ENCODE data around the gene PHOSPHO1. TPM values are rescaled to one million over a fixed set of nuclear protein-coding genes. Genes with fewer than 3 reads are reported as not detected.

PHOSPHO1 gene
- total RNA-seq, 2 donors from 2014 or later = 0.55 to 6.3 TPM

DNA sequence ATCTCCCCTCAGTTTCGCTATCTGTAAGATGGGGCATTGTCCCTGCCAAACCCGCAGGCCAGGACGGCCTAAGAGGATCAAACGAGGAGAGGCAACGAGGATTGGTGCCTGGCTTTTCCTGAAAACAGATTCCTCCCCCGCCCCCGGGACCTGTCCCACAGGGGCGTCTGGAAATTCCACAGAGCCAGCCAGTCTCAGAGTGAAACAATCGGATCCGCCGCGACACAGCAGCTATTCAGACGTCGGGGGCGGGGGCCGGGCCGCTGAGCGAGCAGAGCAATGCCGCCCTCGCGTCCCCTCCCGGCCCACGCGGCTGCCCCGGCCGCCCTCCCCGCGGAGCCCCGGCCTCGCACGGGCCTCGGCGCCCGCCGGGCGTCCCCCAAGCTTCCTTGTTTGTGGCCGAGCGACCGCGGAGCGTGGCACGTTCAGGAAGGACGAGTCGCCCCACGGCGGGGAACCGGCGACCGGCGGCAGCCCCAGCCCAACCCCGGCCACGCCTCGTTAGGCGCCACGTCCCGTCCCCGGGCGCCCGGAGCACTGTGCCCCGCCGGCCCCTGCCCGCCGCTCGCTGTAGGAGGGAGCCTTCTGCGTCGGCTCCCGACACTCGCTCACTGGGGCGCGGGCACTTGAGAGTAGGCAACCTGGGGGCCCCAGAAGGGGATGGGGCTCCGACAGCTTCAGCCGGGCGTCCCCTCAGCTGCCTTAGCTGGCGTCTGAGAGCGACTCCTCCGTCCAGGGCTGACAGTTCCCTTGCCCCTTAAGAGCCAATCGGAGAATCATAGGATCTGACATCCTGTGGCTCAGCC is 29.6 kb upstream of the PHOSPHO1 start:
- Histone ChIP-seq H3K4me3 (peak overlapping the region; percentile 36 to 54), H3K27ac (peak overlapping the region; percentile 51 to 60), H3K4me1 (replicated peaks) (no peaks in the 10 kb centered on the region), H3K9me3 (no peaks in the 10 kb centered on the region), H3K36me3 (no peaks in the 10 kb centered on the region), H3K27me3 (replicated peaks; ENCODE audit: insufficient read depth) (no peaks in the 10 kb centered on the region)
- whole genome bisulfite sequencing = 2% methylated on average over 47 of the region's 77 CpGs
- intact Hi-C loops (cut with DNase I) = no loop called here
- TF ChIP-seq POLR2AphosphoS5 (IDR thresholded peaks at IDR 0.05) (peak; percentile 19), POLR2A (IDR thresholded peaks at IDR 0.05) (no peak)
- TF ChIP-seq, protein P1, sequence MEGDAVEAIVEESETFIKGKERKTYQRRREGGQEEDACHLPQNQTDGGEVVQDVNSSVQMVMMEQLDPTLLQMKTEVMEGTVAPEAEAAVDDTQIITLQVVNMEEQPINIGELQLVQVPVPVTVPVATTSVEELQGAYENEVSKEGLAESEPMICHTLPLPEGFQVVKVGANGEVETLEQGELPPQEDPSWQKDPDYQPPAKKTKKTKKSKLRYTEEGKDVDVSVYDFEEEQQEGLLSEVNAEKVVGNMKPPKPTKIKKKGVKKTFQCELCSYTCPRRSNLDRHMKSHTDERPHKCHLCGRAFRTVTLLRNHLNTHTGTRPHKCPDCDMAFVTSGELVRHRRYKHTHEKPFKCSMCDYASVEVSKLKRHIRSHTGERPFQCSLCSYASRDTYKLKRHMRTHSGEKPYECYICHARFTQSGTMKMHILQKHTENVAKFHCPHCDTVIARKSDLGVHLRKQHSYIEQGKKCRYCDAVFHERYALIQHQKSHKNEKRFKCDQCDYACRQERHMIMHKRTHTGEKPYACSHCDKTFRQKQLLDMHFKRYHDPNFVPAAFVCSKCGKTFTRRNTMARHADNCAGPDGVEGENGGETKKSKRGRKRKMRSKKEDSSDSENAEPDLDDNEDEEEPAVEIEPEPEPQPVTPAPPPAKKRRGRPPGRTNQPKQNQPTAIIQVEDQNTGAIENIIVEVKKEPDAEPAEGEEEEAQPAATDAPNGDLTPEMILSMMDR (IDR thresholded peaks at IDR 0.05) = no peak
- peak; percentile 25 for DNase-seq (ENCODE audit: low spot score)

DNA sequence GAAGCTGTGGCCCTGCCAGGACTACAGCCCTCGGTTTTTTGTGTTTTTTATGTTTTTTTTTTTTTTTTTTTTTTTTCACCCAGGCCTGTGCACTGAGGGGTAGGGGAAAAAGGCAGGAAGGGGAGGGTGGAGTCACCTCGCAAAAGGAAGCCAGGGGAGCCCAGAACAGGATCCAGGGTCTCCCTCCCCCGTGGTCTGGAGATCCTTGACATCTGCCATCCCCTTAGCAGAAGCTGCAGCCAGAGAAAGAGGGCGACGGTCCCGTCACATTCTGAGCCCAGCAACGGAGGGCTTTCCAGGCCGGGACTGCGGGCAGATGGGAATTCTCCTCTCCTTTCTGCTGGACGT is 29.1 kb upstream of the PHOSPHO1 start:
- H3K27ac ChIP-seq = peak overlapping the region; percentile 51 to 60
- no peaks in the 10 kb centered on the region for H3K27me3 ChIP-seq (replicated peaks; ENCODE audit: insufficient read depth)
- TF ChIP-seq, protein P1 (IDR thresholded peaks at IDR 0.05) = no peak
- no peak for TF ChIP-seq POLR2A (IDR thresholded peaks at IDR 0.05)
- TF ChIP-seq POLR2AphosphoS5 (IDR thresholded peaks at IDR 0.05) = no peak
- WGBS = 14% methylated on average over 10 of the region's 10 CpGs
- no peaks in the 10 kb centered on the region for H3K36me3 ChIP-seq
- H3K4me3 ChIP-seq = peak overlapping the region; percentile 36 to 54
- DNase-seq (ENCODE audit: low spot score) = no peak
- intact Hi-C loops (cut with DNase I) = no loop called here
- H3K4me1 ChIP-seq (replicated peaks) = no peaks in the 10 kb centered on the region
- H3K9me3 ChIP-seq = no peaks in the 10 kb centered on the region

DNA sequence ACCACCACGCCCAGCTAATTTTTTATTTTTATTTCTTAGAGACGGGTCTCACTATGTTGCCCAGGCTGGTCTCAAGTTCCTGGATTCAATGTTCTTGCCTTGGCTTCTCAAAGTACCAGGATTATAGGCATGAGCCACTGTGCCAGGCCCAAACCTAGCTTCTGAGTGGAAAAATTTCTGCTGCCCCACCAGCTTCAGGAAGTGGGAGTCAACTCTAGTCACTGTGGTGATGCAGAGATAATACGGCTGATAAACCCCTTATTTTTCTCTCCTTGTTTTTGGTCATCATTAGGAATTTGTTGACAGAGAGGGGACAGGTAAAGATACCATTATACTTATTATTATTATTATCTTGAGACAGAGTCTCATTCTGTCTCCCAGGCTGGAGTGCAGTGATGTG is 27.8 kb upstream of the PHOSPHO1 start:
- TF ChIP-seq POLR2AphosphoS5 (IDR thresholded peaks at IDR 0.05) = no peak
- no peak for TF ChIP-seq POLR2A (IDR thresholded peaks at IDR 0.05)
- TF ChIP-seq, protein P1 (IDR thresholded peaks at IDR 0.05) = no peak
- intact Hi-C loops (cut with DNase I) = no loop called here
- Histone ChIP-seq H3K27ac (no peak overlapping the region), H3K27me3 (replicated peaks; ENCODE audit: insufficient read depth) (no peaks in the 10 kb centered on the region), H3K4me1 (replicated peaks) (no peaks in the 10 kb centered on the region), H3K36me3 (no peaks in the 10 kb centered on the region), H3K4me3 (no peak overlapping the region), H3K9me3 (no peaks in the 10 kb centered on the region)
- WGBS = 96% methylated on average over 3 of the region's 3 CpGs
- DNase-seq (ENCODE audit: low spot score) = no peak

DNA sequence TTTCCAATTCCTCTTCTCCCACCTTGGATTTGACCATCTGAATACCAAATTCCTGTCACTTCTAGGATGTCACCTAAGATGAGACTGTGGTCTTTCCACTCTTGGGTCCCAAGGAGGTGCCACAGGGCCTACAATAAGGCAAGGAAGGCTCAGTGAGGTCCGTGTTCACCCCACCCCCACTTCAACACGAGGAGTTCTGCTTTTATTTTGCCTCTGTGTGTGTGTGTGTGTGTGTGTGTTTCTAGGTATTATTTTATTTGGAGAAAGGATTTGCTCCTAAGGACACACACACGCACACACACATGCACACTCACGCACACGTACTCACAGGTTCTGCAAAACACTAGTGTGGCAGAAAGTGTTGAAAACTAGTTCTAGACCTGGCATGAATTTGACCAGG is 24.5 kb upstream of the PHOSPHO1 start:
- no peaks in the 10 kb centered on the region for H3K9me3 ChIP-seq
- no peaks in the 10 kb centered on the region for H3K4me1 ChIP-seq (replicated peaks)
- DNase-seq (ENCODE audit: low spot score) = no peak
- no peaks in the 10 kb centered on the region for H3K36me3 ChIP-seq
- no peak overlapping the region for H3K4me3 ChIP-seq
- TF ChIP-seq POLR2AphosphoS5 (IDR thresholded peaks at IDR 0.05) = no peak
- TF ChIP-seq, protein P1 (IDR thresholded peaks at IDR 0.05) = no peak
- TF ChIP-seq POLR2A (IDR thresholded peaks at IDR 0.05) = no peak
- intact Hi-C loops (cut with DNase I) = no loop called here
- H3K27me3 ChIP-seq (replicated peaks; ENCODE audit: insufficient read depth) = no peaks in the 10 kb centered on the region
- 69% methylated on average over 5 of the region's 5 CpGs for WGBS
- no peak overlapping the region for H3K27ac ChIP-seq

DNA sequence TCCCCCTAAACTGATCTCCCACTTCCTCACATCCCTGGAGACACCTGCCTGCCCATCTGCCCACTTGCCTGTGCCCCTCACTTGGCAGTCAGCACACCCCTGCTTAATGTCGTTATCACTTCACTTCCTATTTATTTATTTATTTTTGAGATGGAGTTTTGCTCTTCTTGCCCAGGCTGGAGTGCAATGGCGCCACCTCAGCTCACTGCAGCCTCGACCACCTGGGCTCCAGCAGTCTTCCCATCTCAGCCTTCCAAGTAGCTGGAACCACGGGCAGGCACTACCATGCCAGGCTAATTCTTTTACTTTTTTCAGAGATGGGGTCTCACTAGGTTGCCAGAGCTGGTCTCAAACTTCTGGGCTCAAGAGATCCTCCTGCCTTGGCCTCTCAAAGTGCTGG is 23.5 kb upstream of the PHOSPHO1 start:
- H3K27ac ChIP-seq = peak overlapping the region in 1 of 2 donors; percentile 11
- H3K4me1 ChIP-seq (replicated peaks) = no peaks in the 10 kb centered on the region
- intact Hi-C loops (cut with DNase I) = no loop called here
- no peaks in the 10 kb centered on the region for H3K27me3 ChIP-seq (replicated peaks; ENCODE audit: insufficient read depth)
- DNase-seq (ENCODE audit: low spot score) = no peak
- no peaks in the 10 kb centered on the region for H3K9me3 ChIP-seq
- H3K4me3 ChIP-seq = no peak overlapping the region
- TF ChIP-seq POLR2AphosphoS5 (IDR thresholded peaks at IDR 0.05) (no peak), POLR2A (IDR thresholded peaks at IDR 0.05) (no peak)
- TF ChIP-seq, protein P1 (IDR thresholded peaks at IDR 0.05) = no peak
- no peaks in the 10 kb centered on the region for H3K36me3 ChIP-seq
- 61% methylated on average over 4 of the region's 4 CpGs for WGBS

All from prostate gland (tissue), 2 donors.